T-cell (primary cell): ENCODE data around the gene ABLIM1. TPM values are rescaled to one million over a fixed set of nuclear protein-coding genes. Genes with fewer than 3 reads are reported as not detected.

Experiments used
- ATAC-seq, 4 experiments: fragments of 200-7000 bp in 3 of 4; fragments of 150-1000 bp in 1 of 4; cut with Tn5 transposase; replicated peaks in 1 of 4; 1 replicate in 3 of 4; 2 replicates in 1 of 4; pipeline ENCODE4 v1.10.0; 2021; ENCODE audit warnings: moderate library complexity in 3 of 4, mild to moderate bottlenecking in 2 of 4, moderate number of reproducible peaks in 1 of 4
- CTCF ChIA-PET, 2 donors: fragments of 300-600 bp; sonication (Branson Sonifier 250); formaldehyde crosslinking; loops; one replicate each; lab custom pipeline; 2022; ENCODE audit warnings: antibody characterized with exemption in 2 of 2; lab: Charles Lee
- POLR2A ChIA-PET, 2 donors: fragments of 300-600 bp; sonication (Branson Sonifier 250); formaldehyde crosslinking; loops; one replicate each; lab custom pipeline; 2022; ENCODE audit warnings: antibody characterized with exemption in 2 of 2; lab: Charles Lee
- DNase-seq, 35 experiments: peaks; one replicate each; pipeline versions ENCODE4 v3.0.0 to v3.0.0-alpha.2; 2013 to 2023
- H3K27ac ChIP-seq: one replicate; pipeline ENCODE4 v1.5.1; 2013; ENCODE audit warnings: low read length
- H3K27me3 ChIP-seq, 2 experiments: replicated peaks in 1 of 2; 1 replicate in 1 of 2; 2 replicates in 1 of 2; pipeline versions ENCODE4 v1.6.1 to v1.7.0; 2013; ENCODE audit warnings: low read length in 1 of 2, mixed read lengths in 1 of 2; ENCODE audit not compliant: control insufficient read depth in 2 of 2, insufficient read depth in 2 of 2; ENCODE audit errors: extremely low read depth in 1 of 2
- H3K36me3 ChIP-seq, 2 donors: 1 replicate in 1 of 2; 2 replicates in 1 of 2; pipeline versions ENCODE4 v1.6.1 to v1.7.0; 2013; ENCODE audit warnings: low read length in 1 of 2; ENCODE audit not compliant: control insufficient read depth in 2 of 2, insufficient read depth in 1 of 2; ENCODE audit errors: extremely low read depth in 1 of 2
- H3K4me1 ChIP-seq, 2 experiments: 1 replicate in 1 of 2; 2 replicates in 1 of 2; pipeline versions ENCODE4 v1.6.1 to v1.7.0; 2013; ENCODE audit warnings: low read length in 2 of 2, mixed read lengths in 1 of 2; ENCODE audit not compliant: insufficient read depth in 2 of 2, control insufficient read depth in 1 of 2; ENCODE audit errors: extremely low read depth in 1 of 2
- H3K4me3 ChIP-seq, 2 donors: 1 replicate in 1 of 2; 2 replicates in 1 of 2; pipeline versions ENCODE4 v1.5.1 to v1.7.0; 2013; ENCODE audit warnings: mild to moderate bottlenecking in 2 of 2, low read length in 1 of 2, moderate library complexity in 1 of 2; ENCODE audit not compliant: control insufficient read depth in 1 of 2; ENCODE audit errors: extremely low read depth in 1 of 2
- H3K9me3 ChIP-seq: 2 replicates; pipeline ENCODE4 v1.7.0; 2013
- H3K27ac Mint-ChIP-seq, 2 donors: one replicate each; pipeline ENCODE4 v1.8.0; 2020 to 2021; ENCODE audit warnings: mild to moderate bottlenecking in 2 of 2, mixed read lengths in 2 of 2
- H3K27me3 Mint-ChIP-seq, 2 donors: one replicate each; pipeline ENCODE4 v1.8.0; 2021 to 2022; ENCODE audit warnings: mixed read lengths in 2 of 2
- H3K36me3 Mint-ChIP-seq: one replicate; pipeline ENCODE4 v1.8.0; 2021; ENCODE audit warnings: mixed read lengths
- H3K4me1 Mint-ChIP-seq, 3 donors: one replicate each; pipeline ENCODE4 v1.8.0; 2020 to 2022; ENCODE audit warnings: mixed read lengths in 3 of 3, mild to moderate bottlenecking in 1 of 3
- H3K4me3 Mint-ChIP-seq, 3 donors: one replicate each; pipeline ENCODE4 v1.8.0; 2020 to 2022; ENCODE audit warnings: mild to moderate bottlenecking in 3 of 3, mixed read lengths in 3 of 3, moderate library complexity in 3 of 3
- H3K9me3 Mint-ChIP-seq, 3 donors: one replicate each; pipeline ENCODE4 v1.8.0; 2020 to 2022; ENCODE audit warnings: mixed read lengths in 3 of 3
- WGBS: methylation state at CpG from one replicate; pipeline ENCODE4 v1.1.5; 2013; ENCODE audit warnings: missing lambda C conversion rate; ENCODE audit not compliant: insufficient coverage; 5-methylcytosine and 5-hydroxymethylcytosine counted together
- total RNA-seq, 35 experiments: library from RNA in 6 of 35; stranded (reverse) in 6 of 35; fragments of 120-200 nt in 1 of 35; gene quantifications; one replicate each; pipeline versions ENCODE4 v1.2.1 to v1.2.4 and lab custom pipeline; 2013 to 2026

The ABLIM1 gene
- total RNA-seq, 5 donors from 2014 or later (not counting 1 experiment from before 2014, with no cell fraction given): 212 to 311 (median 266) TPM

- Histone ChIP-seq H3K4me3 (no peak overlapping the region), H3K36me3 (no peaks in the 10 kb centered on the region), H3K27me3 (no peaks in the 10 kb centered on the region), H3K27ac (no peak overlapping the region), H3K4me1 (no peaks in the 10 kb centered on the region), H3K9me3 (no peaks in the 10 kb centered on the region)
- ATAC-seq (no peak), DNase-seq (no peak)
- Mint-ChIP-seq H3K27me3 (peaks cover 0 to 12% of the 10 kb centered on the region in 2 donors), H3K4me3 (no peak overlapping the region), H3K9me3 (peaks cover 0 to 11% (median 0%) of the 10 kb centered on the region in 3 donors), H3K36me3 (no peaks in the 10 kb centered on the region), H3K4me1 (peaks cover 4 to 7% (median 6%) of the 10 kb centered on the region in 3 donors), H3K27ac (no peak overlapping the region)
- ChIA-PET POLR2A (no interaction called here), CTCF (interaction anchor here in 1 of 2 donors (0.6 kb wide), 1 partner anchor 68 kb away, joined by 6 read pairs; no protein-coding TSS in a partner anchor)
- WGBS: 65% methylated on average over 5 of the region's 5 CpGs
Observed at GRCh38 chr10:114596793-114597192, 61.3 kb downstream of the ABLIM1 start.

- no peak for ATAC-seq
Observed at GRCh38 chr10:114593816-114594468, 64.1 kb downstream of the ABLIM1 start.

GRCh38 chr10:114593240-114593792 lies 64.8 kb downstream of the ABLIM1 start:
- DNase-seq: no peak
- no peaks in the 10 kb centered on the region for H3K4me1 ChIP-seq
- Mint-ChIP-seq H3K9me3 (peaks cover 0 to 11% (median 0%) of the 10 kb centered on the region in 3 donors), H3K27me3 (peaks cover 2 to 12% of the 10 kb centered on the region in 2 donors), H3K4me3 (no peak overlapping the region), H3K4me1 (no peaks in the 10 kb centered on the region), H3K36me3 (no peaks in the 10 kb centered on the region), H3K27ac (no peak overlapping the region)
- ChIA-PET POLR2A (no interaction called here), CTCF (interaction anchor here in 1 of 2 donors (0.9 kb wide), 1 partner anchor 20 kb away, joined by 3 read pairs; no protein-coding TSS in a partner anchor)
- no peaks in the 10 kb centered on the region for H3K36me3 ChIP-seq
- H3K9me3 ChIP-seq: no peaks in the 10 kb centered on the region
- H3K27me3 ChIP-seq: no peaks in the 10 kb centered on the region
- no peak for ATAC-seq
- no peak overlapping the region for H3K4me3 ChIP-seq
- H3K27ac ChIP-seq: no peak overlapping the region

More at GRCh38 chr10:114593816-114594468, 64.1 kb downstream of the ABLIM1 start:
- Mint-ChIP-seq H3K4me3 (no peak overlapping the region), H3K4me1 (no peaks in the 10 kb centered on the region), H3K9me3 (peaks cover 0 to 11% (median 0%) of the 10 kb centered on the region in 3 donors), H3K27me3 (peaks cover 2 to 12% of the 10 kb centered on the region in 2 donors), H3K27ac (no peak overlapping the region), H3K36me3 (no peaks in the 10 kb centered on the region)
- H3K9me3 ChIP-seq: no peaks in the 10 kb centered on the region
- no peak overlapping the region for H3K27ac ChIP-seq
- CTCF ChIA-PET: interaction anchor here in 1 of 2 donors (0.9 kb wide), 1 partner anchor 20 kb away, joined by 3 read pairs; no protein-coding TSS in a partner anchor
- POLR2A ChIA-PET: no interaction called here
- no peaks in the 10 kb centered on the region for H3K4me1 ChIP-seq
- H3K4me3 ChIP-seq: no peak overlapping the region
- no peaks in the 10 kb centered on the region for H3K27me3 ChIP-seq
- no peaks in the 10 kb centered on the region for H3K36me3 ChIP-seq
- no CpG with 5 or more reads among the region's 1 CpG for WGBS
- no peak for DNase-seq

DNA sequence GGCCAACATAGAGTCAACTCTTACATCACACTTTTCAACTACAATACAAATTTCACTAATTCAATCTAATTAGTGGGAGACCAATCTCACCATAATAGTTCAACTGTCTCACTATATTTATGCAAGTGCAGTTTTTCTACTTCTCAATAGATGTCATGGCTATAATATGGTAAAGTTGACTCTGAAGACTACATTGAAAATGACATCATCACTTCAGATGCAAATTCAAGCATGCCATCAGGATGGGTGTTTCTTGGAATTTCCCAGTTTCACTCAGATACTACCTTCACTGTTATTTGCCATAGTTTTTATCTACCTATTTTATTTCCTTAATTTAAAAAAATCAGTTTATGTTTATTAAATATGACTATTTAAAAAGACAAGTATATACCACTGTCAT lies 67.1 kb downstream of the ABLIM1 start:
- POLR2A ChIA-PET: no interaction called here
- Mint-ChIP-seq H3K4me1 (no peaks in the 10 kb centered on the region), H3K36me3 (no peaks in the 10 kb centered on the region), H3K9me3 (peaks cover 0 to 11% (median 0%) of the 10 kb centered on the region in 3 donors), H3K27me3 (peaks cover 4% of the 10 kb centered on the region in 2 donors), H3K4me3 (no peak overlapping the region), H3K27ac (no peak overlapping the region)
- H3K4me3 ChIP-seq: no peak overlapping the region
- DNase-seq: no peak
- no peaks in the 10 kb centered on the region for H3K27me3 ChIP-seq
- no peaks in the 10 kb centered on the region for H3K9me3 ChIP-seq
- no peak for ATAC-seq
- no peaks in the 10 kb centered on the region for H3K4me1 ChIP-seq
- H3K36me3 ChIP-seq: no peaks in the 10 kb centered on the region
- no peak overlapping the region for H3K27ac ChIP-seq
- CTCF ChIA-PET: no interaction called here

GRCh38 chr10:114584419-114584818 lies 73.7 kb downstream of the ABLIM1 start:
- H3K27me3 Mint-ChIP-seq: peaks cover 0 to 1% of the 10 kb centered on the region in 2 donors

DNA sequence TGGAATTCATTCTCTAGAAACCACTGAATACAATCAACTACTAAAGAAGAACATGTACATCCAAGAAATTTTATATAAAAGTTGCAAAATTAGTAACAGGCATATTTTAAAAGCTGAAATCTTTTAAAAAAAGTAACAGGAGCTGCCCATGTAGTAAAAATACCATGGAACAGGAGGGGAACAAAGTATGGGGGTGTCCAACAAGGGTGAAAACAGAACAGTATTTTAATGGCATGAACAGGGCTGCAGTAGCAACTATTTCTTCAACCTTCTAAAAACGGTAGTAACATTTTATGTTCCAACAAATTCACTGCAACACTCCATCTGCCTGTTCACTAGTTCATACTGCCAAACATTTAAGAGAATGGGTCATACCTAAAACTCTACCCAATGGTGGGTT lies 77.0 kb downstream of the ABLIM1 start:
- no peaks in the 10 kb centered on the region for H3K36me3 Mint-ChIP-seq
- no peaks in the 10 kb centered on the region for H3K27me3 Mint-ChIP-seq
- POLR2A ChIA-PET: no interaction called here
- H3K27ac Mint-ChIP-seq: no peak overlapping the region
- Histone ChIP-seq H3K4me1 (no peaks in the 10 kb centered on the region), H3K9me3 (no peaks in the 10 kb centered on the region), H3K27me3 (no peaks in the 10 kb centered on the region), H3K4me3 (no peak overlapping the region), H3K27ac (no peak overlapping the region), H3K36me3 (no peaks in the 10 kb centered on the region)
- DNase-seq (no peak), ATAC-seq (no peak)
- CTCF ChIA-PET: interaction anchor here in 1 of 2 donors (0.9 kb wide), 1 partner anchor 9 kb away, joined by 3 read pairs; no protein-coding TSS in a partner anchor
- no peak overlapping the region for H3K4me3 Mint-ChIP-seq
- WGBS: no CpG with 5 or more reads among the region's 1 CpG
- H3K9me3 Mint-ChIP-seq: no peaks in the 10 kb centered on the region
- H3K4me1 Mint-ChIP-seq: no peaks in the 10 kb centered on the region

More at GRCh38 chr10:114584419-114584818, 73.7 kb downstream of the ABLIM1 start:
- no CpG with 5 or more reads among the region's 2 CpGs for WGBS
- Histone ChIP-seq H3K9me3 (no peaks in the 10 kb centered on the region), H3K4me3 (no peak overlapping the region), H3K4me1 (no peaks in the 10 kb centered on the region), H3K36me3 (no peaks in the 10 kb centered on the region), H3K27ac (no peak overlapping the region), H3K27me3 (no peaks in the 10 kb centered on the region)
- ChIA-PET POLR2A (interaction anchor here in 1 of 2 donors (0.6 to 0.7 kb wide), 2 partner anchors 8 to 47 kb away, joined by 3 read pairs; no protein-coding TSS in a partner anchor), CTCF (no interaction called here)
- no peak overlapping the region for H3K4me3 Mint-ChIP-seq
- no peak for DNase-seq
- no peaks in the 10 kb centered on the region for H3K9me3 Mint-ChIP-seq
- no peaks in the 10 kb centered on the region for H3K4me1 Mint-ChIP-seq
- no peak for ATAC-seq
- no peak overlapping the region for H3K27ac Mint-ChIP-seq
- H3K36me3 Mint-ChIP-seq: no peaks in the 10 kb centered on the region
